G401 (cell line): ENCODE results near the gene LCN1. TPM values are rescaled to one million over a fixed set of nuclear protein-coding genes. Genes with fewer than 3 reads are reported as not detected.
"Not testable (repeated sequence)": the region's sequence is repeated elsewhere in the genome, so short reads cannot be mapped to it uniquely, and the experiment has no call there.

ENCODE experiments used
- DNase-seq: peaks from one replicate; pipeline ENCODE4 v3.0.0-alpha.2; 2015; ENCODE audit warnings: low spot score
- in situ Hi-C: cut with HindIII; loops from 2 replicates; pipeline ENCODE4 v1.10.0; 2016; ENCODE audit warnings: low sequenced_read_pairs, mixed read lengths
- total RNA-seq: library from RNA; depleted of rRNA; stranded (reverse); fragments of >200 nt; shearing (Covaris generic); gene quantifications from 2 replicates; pipeline ENCODE4 v1.2.3, GENCODE V29; 2014

LCN1 gene
- total RNA-seq, 1 experiment from 2014 or later, result not detected

- in situ Hi-C loops, result no loop called here
- DNase-seq, result no peak
Observed at GRCh38 chr9:135517407-135517822, 3.8 kb upstream of the LCN1 start.

- in situ Hi-C loops, result no loop called here
- no peak for DNase-seq
Observed at GRCh38 chr9:135519179-135519971, 1.9 kb upstream of the LCN1 start.

- DNase-seq, result no peak
- in situ Hi-C loops, result no loop called here
Observed at GRCh38 chr9:135521608-135522095, 412 bp downstream of the LCN1 start.

GRCh38 chr9:135522137-135522877 lies 1.1 kb downstream of the LCN1 start:
- DNase-seq, result no peak
- in situ Hi-C loops, result no loop called here

GRCh38 chr9:135522931-135523330 lies 1.7 kb downstream of the LCN1 start:
- no peak for DNase-seq
- in situ Hi-C loops, result no loop called here

- no peak for DNase-seq
- in situ Hi-C loops, result no loop called here
Observed at GRCh38 chr9:135523521-135524129, 2.4 kb downstream of the LCN1 start.

GRCh38 chr9:135524130-135524861 lies 3.1 kb downstream of the LCN1 start:
- in situ Hi-C loops, result no loop called here
- DNase-seq, result no peak

GRCh38 chr9:135525241-135526088 lies 4.2 kb downstream of the LCN1 start:
- in situ Hi-C loops, result no loop called here
- DNase-seq, result no peak

- DNase-seq, result no peak
- in situ Hi-C loops, result no loop called here
Observed at GRCh38 chr9:135526089-135526729, 5.0 kb downstream of the LCN1 start.

- no peak for DNase-seq
- in situ Hi-C loops, result no loop called here
Observed at GRCh38 chr9:135526730-135527571, 5.7 kb downstream of the LCN1 start.

GRCh38 chr9:135528842-135529435 lies 7.7 kb downstream of the LCN1 start:
- DNase-seq, in situ Hi-C loops: not testable (repeated sequence)

GRCh38 chr9:135530146-135530545 lies 8.9 kb downstream of the LCN1 start:
- in situ Hi-C loops, result no loop called here
- DNase-seq, result no peak

- in situ Hi-C loops, result no loop called here
- no peak for DNase-seq
Observed at GRCh38 chr9:135531096-135531495, 9.9 kb downstream of the LCN1 start.

- in situ Hi-C loops, result no loop called here
- DNase-seq, result no peak
Observed at GRCh38 chr9:135533113-135533512, 11.9 kb downstream of the LCN1 start.

- DNase-seq, result no peak
- in situ Hi-C loops, result no loop called here
Observed at GRCh38 chr9:135533674-135534073, 12.4 kb downstream of the LCN1 start.

- in situ Hi-C loops, DNase-seq: not testable (repeated sequence)
Observed at GRCh38 chr9:135534192-135534711, 13.0 kb downstream of the LCN1 start.

- in situ Hi-C loops, DNase-seq: not testable (repeated sequence)
Observed at GRCh38 chr9:135534826-135535225, 13.6 kb downstream of the LCN1 start.
